B cell (primary cell): Measurements from ENCODE around the gene LTBP2.

Experiments
- CTCF ChIP-seq: fragments of 200-600 bp; IDR thresholded peaks from one replicate; pipeline ENCODE4 v1.8.0; 2022; ENCODE audit warnings: antibody characterized with exemption, mild to moderate bottlenecking
- EZH2 ChIP-seq: IDR thresholded peaks from 2 replicates; pipeline ENCODE4 v1.6.1; 2012; ENCODE audit warnings: borderline replicate concordance, low read depth, mild to moderate bottlenecking, moderate library complexity, low read length; ENCODE audit not compliant: insufficient read depth, poor library complexity, severe bottlenecking

- TF ChIP-seq CTCF (no peak), EZH2 (no peak)
Observed at GRCh38 chr14:74531467-74531866, 80.6 kb downstream of the LTBP2 start.
